DND-41 (cell line): ENCODE results near the gene ERGIC1.

ENCODE experiments used
- CTCF ChIP-seq: IDR thresholded peaks from 2 replicates; pipeline ENCODE4 v1.5.1; 2012; ENCODE audit warnings: borderline replicate concordance, low read length, moderate library complexity, mild to moderate bottlenecking; ENCODE audit not compliant: poor library complexity, severe bottlenecking; ENCODE audit errors: extremely low read depth
- EZH2 ChIP-seq: IDR thresholded peaks from 3 replicates; pipeline ENCODE4 v1.6.1; 2012; ENCODE audit warnings: borderline replicate concordance, low read depth, mild to moderate bottlenecking, moderate library complexity, low read length, inconsistent platforms; ENCODE audit not compliant: severe bottlenecking

DNA sequence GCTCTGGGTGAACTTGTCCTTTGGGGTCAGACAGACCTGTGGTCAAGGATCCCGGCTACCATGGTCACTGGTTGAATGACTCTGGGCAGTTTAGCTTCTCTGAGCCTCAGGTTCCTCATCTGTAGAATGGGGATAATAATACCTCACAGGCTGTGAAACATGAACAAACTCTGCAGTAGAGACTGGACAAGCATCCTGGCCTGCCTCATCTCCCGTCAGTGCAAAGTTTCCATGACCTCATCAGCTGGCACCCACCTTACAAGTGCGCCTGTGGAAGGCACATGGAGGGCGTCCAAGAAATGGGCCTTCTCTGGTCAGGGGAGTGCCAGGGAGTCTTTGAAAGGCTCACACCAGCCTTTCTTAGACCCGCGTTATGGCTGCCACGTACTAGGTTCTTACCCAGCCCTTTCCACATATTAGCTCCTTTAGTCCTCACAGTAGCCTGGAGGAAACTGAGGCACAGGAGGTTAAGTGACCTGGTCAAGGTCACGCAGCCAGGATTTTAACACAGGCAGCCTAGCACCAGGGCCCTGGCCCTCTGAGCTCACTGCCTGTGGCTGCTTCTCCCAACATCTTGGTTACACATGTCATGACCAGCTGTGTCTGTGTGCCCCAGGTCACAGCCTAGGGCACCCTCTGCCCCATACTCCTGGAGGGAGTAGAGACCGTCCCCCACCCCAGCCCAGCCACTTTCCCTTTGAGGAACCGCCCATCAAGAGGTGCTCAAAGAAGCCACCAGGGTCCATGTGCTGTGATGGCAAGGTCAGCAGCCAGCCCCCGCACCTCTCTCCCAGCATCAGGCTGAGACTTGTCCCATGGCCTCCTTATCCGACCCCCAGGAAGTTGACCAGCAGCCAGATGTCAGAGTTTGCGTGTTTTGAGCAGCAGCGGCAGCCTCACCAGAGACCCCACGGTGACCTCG lies 85.7 kb downstream of the ERGIC1 start:
- no peak for TF ChIP-seq CTCF
- no peak for TF ChIP-seq EZH2
